ENCODE results near the gene RGS8.

GRCh38 chr1:182725259-182726255, 41.2 kb upstream of the RGS8 start:
- no peak for TF ChIP-seq CTCF (conservative IDR thresholded peaks at IDR 0.05; ENCODE audit: low read depth, low read length)
- no peak for TF ChIP-seq RAD21 (IDR thresholded peaks at IDR 0.05; ENCODE audit: low read length)
- no peak for TF ChIP-seq MXI1 (IDR thresholded peaks at IDR 0.05; ENCODE audit: borderline replicate concordance, low read depth, low read length)
- TF ChIP-seq ELK1 (IDR thresholded peaks at IDR 0.05; ENCODE audit: borderline replicate concordance, low read depth, low read length) = no peak
- no peak for TF ChIP-seq POLR2A (IDR thresholded peaks at IDR 0.05; ENCODE audit: low read depth, low read length)
- TF ChIP-seq USF2 (IDR thresholded peaks at IDR 0.05; ENCODE audit: low read depth, low read length) = no peak
- no peak for TF ChIP-seq MAZ (IDR thresholded peaks at IDR 0.05; ENCODE audit: borderline replicate concordance, low read depth, low read length)
- TF ChIP-seq MAFK (IDR thresholded peaks at IDR 0.05; ENCODE audit: low read depth, low read length) = no peak
- no peak for TF ChIP-seq RFX5 (IDR thresholded peaks at IDR 0.05; ENCODE audit: low read depth, low read length)
- no peak for TF ChIP-seq BHLHE40 (IDR thresholded peaks at IDR 0.05; ENCODE audit: low read depth, low read length)

Measured in IMR-90 (cell line).